GM12891 (cell line): ENCODE measurements around the gene YPEL2.

Source experiments
- POLR2A ChIP-seq: IDR thresholded peaks from 2 replicates; pipeline ENCODE4 v1.6.1; 2011; ENCODE audit warnings: low read depth, low read length, control low read depth
- POLR2AphosphoS5 ChIP-seq: IDR thresholded peaks from 2 replicates; pipeline ENCODE4 v1.6.1; 2011; ENCODE audit warnings: low read depth, low read length, control low read depth
- POU2F2 ChIP-seq: IDR thresholded peaks from 2 replicates; pipeline ENCODE4 v1.6.1; 2011; ENCODE audit warnings: low read depth, mild to moderate bottlenecking, control low read depth, low read length, moderate library complexity
- SPI1 ChIP-seq: IDR thresholded peaks from 2 replicates; pipeline ENCODE4 v1.6.1; 2011; ENCODE audit warnings: low read depth, low read length, control low read depth
- TAF1 ChIP-seq: IDR thresholded peaks from 2 replicates; pipeline ENCODE4 v1.6.1; 2011; ENCODE audit warnings: low read depth, low read length, control low read depth

- TF ChIP-seq POLR2AphosphoS5 (no peak), POLR2A (no peak), SPI1 (no peak), TAF1 (no peak), POU2F2 (no peak)
Measured at GRCh38 chr17:59368218-59368857, 36.9 kb downstream of the YPEL2 start.
